Spleen (tissue), 7 donors: Measurements from ENCODE around the gene PATL1.

Experiments used
- POLR2A ChIP-seq, 3 donors: fragments of 450-650 bp; IDR thresholded peaks; one replicate each; pipeline ENCODE4 v1.5.1; 2017; ENCODE audit warnings: antibody characterized with exemption in 3 of 3, mild to moderate bottlenecking in 1 of 3
- POLR2AphosphoS5 ChIP-seq, 3 donors: sonication (generic); formaldehyde crosslinking; IDR thresholded peaks; one replicate each; pipeline ENCODE4 v1.5.1; 2017; ENCODE audit warnings: antibody characterized with exemption in 3 of 3
- TF ChIP-seq, protein P1 (sequence below), 11 experiments: fragments of 200-600 bp in 7 of 11; fragments of 450-650 bp in 4 of 11; sonication (generic) in 4 of 11; IDR thresholded peaks in 8 of 11; conservative IDR thresholded peaks in 3 of 11; 1 replicate in 7 of 11; 2 replicates in 4 of 11; pipeline versions ENCODE4 v1.4.0 to v1.8.0; 2016 to 2021; ENCODE audit warnings: antibody characterized with exemption in 11 of 11, inconsistent platforms in 4 of 11, mild to moderate bottlenecking in 1 of 11
- donor health status: DM: no; HTN: no; CAD: no; lungs with moderate emphysema.
- donor health status: DM: no; HTN: no; CAD: no.
- donor health status: DM: no; HTN: no; CAD: no.

DNA sequence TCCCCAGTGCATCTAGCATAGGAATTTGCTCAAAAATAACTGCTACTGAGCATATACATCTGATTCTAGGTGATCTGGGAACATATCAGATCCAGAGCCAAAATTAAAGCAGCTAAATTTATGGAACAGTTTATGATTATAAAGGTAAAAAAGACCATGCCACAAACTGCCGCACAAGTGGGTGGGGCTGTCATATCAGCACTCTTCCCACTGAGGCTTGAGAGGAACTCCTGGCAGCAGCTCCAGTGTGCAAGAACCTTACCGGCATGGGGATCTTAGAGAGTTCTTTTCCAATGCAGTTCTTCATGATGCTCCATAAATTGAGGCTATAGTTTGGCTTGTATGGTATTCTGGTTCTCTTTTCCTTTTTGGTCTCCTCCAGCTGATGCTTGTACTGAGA lies 68.6 kb downstream of the PATL1 start:
- TF ChIP-seq, protein P1, sequence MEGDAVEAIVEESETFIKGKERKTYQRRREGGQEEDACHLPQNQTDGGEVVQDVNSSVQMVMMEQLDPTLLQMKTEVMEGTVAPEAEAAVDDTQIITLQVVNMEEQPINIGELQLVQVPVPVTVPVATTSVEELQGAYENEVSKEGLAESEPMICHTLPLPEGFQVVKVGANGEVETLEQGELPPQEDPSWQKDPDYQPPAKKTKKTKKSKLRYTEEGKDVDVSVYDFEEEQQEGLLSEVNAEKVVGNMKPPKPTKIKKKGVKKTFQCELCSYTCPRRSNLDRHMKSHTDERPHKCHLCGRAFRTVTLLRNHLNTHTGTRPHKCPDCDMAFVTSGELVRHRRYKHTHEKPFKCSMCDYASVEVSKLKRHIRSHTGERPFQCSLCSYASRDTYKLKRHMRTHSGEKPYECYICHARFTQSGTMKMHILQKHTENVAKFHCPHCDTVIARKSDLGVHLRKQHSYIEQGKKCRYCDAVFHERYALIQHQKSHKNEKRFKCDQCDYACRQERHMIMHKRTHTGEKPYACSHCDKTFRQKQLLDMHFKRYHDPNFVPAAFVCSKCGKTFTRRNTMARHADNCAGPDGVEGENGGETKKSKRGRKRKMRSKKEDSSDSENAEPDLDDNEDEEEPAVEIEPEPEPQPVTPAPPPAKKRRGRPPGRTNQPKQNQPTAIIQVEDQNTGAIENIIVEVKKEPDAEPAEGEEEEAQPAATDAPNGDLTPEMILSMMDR (IDR thresholded peaks at IDR 0.05 in 8 of 11, conservative IDR thresholded peaks at IDR 0.05 in 3 of 11) = no peak
- TF ChIP-seq POLR2AphosphoS5 (IDR thresholded peaks at IDR 0.05) (no peak), POLR2A (IDR thresholded peaks at IDR 0.05) (no peak)
